HG03103 (cell line): ENCODE data around the gene GYG1.

Experiments used
- ATAC-seq: cut with Tn5 transposase; IDR thresholded peaks from one replicate; pipeline ENCODE4 v1.9.1; 2021; ENCODE audit warnings: low read depth; ENCODE audit not compliant: unreplicated experiment

The GYG1 gene

GRCh38 chr3:149016242-149016641, 24.9 kb downstream of the GYG1 start:
- ATAC-seq: no peak

GRCh38 chr3:149016669-149017541, 25.6 kb downstream of the GYG1 start:
- no peak for ATAC-seq

- no peak for ATAC-seq
Observed at GRCh38 chr3:149018247-149018646, 26.9 kb downstream of the GYG1 start.

- ATAC-seq: no peak
Observed at GRCh38 chr3:149019580-149019979, 28.2 kb downstream of the GYG1 start.

GRCh38 chr3:149020196-149020838, 29.0 kb downstream of the GYG1 start:
- ATAC-seq: no peak

- no peak for ATAC-seq
Observed at GRCh38 chr3:149020839-149021252, 29.5 kb downstream of the GYG1 start.

GRCh38 chr3:149021830-149022229, 30.5 kb downstream of the GYG1 start:
- ATAC-seq: no peak

- no peak for ATAC-seq
Observed at GRCh38 chr3:149023951-149024350, 32.6 kb downstream of the GYG1 start.

GRCh38 chr3:149026718-149027117, 35.4 kb downstream of the GYG1 start:
- no peak for ATAC-seq

GRCh38 chr3:149031096-149031495, 39.8 kb downstream of the GYG1 start:
- no peak for ATAC-seq

- ATAC-seq: no peak
Observed at GRCh38 chr3:149037684-149038083, 46.3 kb downstream of the GYG1 start.

GRCh38 chr3:149038322-149038721, 47.0 kb downstream of the GYG1 start:
- no peak for ATAC-seq

GRCh38 chr3:149042789-149043386, 51.5 kb downstream of the GYG1 start:
- ATAC-seq: peak; percentile 75

- no peak for ATAC-seq
Observed at GRCh38 chr3:149044339-149045083, 53.2 kb downstream of the GYG1 start.

- ATAC-seq: no peak
Observed at GRCh38 chr3:149055575-149055974, 64.2 kb downstream of the GYG1 start.

GRCh38 chr3:149058198-149058597, 66.9 kb downstream of the GYG1 start:
- no peak for ATAC-seq

- no peak for ATAC-seq
Observed at GRCh38 chr3:149058602-149059001, 67.3 kb downstream of the GYG1 start.

- no peak for ATAC-seq
Observed at GRCh38 chr3:149061776-149062175, 70.4 kb downstream of the GYG1 start.

GRCh38 chr3:149067883-149068282, 76.5 kb downstream of the GYG1 start:
- ATAC-seq: no peak
